H1 (cell line): Measurements from ENCODE around the gene RCC2. TPM values are rescaled to one million over a fixed set of nuclear protein-coding genes. Genes with fewer than 3 reads are reported as not detected.

Experiments
- ATF2 ChIP-seq: IDR thresholded peaks from 2 replicates; pipeline ENCODE4 v1.6.1; 2012; ENCODE audit warnings: low read length, inconsistent platforms
- CHD7 ChIP-seq: fragments of 300-600 bp; sonication (generic); IDR thresholded peaks from 2 replicates; pipeline ENCODE4 v1.7.1; 2012; ENCODE audit warnings: low read length, moderate library complexity, mild to moderate bottlenecking, inconsistent platforms; ENCODE audit not compliant: insufficient replicate concordance
- MAFK ChIP-seq: IDR thresholded peaks from 2 replicates; pipeline ENCODE4 v1.6.1; 2012; ENCODE audit warnings: low read depth, mild to moderate bottlenecking, improper control_type of control experiment, low read length
- PHF8 ChIP-seq: fragments of 200-600 bp; sonication (generic); conservative IDR thresholded peaks from 2 replicates; pipeline ENCODE4 v1.7.1; 2012; ENCODE audit warnings: low read depth, mild to moderate bottlenecking, inconsistent platforms, low read length, moderate library complexity
- polyA plus RNA-seq, 7 experiments: library from polyadenylated mRNA; depleted of rRNA in 3 of 7; stranded (reverse) in 5 of 7; unstranded in 2 of 7; fragments of >200 nt in 5 of 7; fragments of 200-250 nt in 2 of 7; gene quantifications; 1 replicate in 5 of 7; 2 replicates in 1 of 7; 4 replicates in 1 of 7; pipeline versions ENCODE4 v1.2.1 to v1.2.3, GENCODE V29; 2011 to 2013; ENCODE audit warnings: missing spikeins in 2 of 7, mixed read lengths in 2 of 7
- total RNA-seq: library from RNA; stranded (reverse); fragmentation: NEBNext Ultra II Directional; extraction: Animal tissue kit (Norgen Biotek cat#: 25700); gene quantifications from 2 replicates; pipeline ENCODE4 v1.2.1, GENCODE V29; 2021

Gene RCC2
- total and polyA plus RNA-seq, 2 of the 8 experiments (the other 6 are each of a cell fraction or from before 2014, with no cell fraction given) = 229 to 455 TPM

- TF ChIP-seq CHD7 (no peak), MAFK (no peak), ATF2 (no peak), PHF8 (peak; percentile 42; the same call in 1 of the 2 replicates)
Observed at GRCh38 chr1:17439250-17440073, at the start of gene RCC2 (continued).
